Activated CD4-positive, alpha-beta T cell treated with anti-CD3 and anti-CD28 coated beads, Interleukin-2, Interleukin-4, amounts not matched to agents 100 ng/mL and 50 ng/mL, durations not matched to agents 16 hours and 8 hours (primary cell): Measurements from ENCODE around the gene FOXP4.
A peak's percentile ranks its signal among the peaks of the same experiment; 100 is the strongest.
"Not testable (repeated sequence)": the region's sequence is repeated elsewhere in the genome, so short reads cannot be mapped to it uniquely, and the experiment has no call there.

Source experiments
- DNase-seq: peaks from one replicate; pipeline ENCODE4 v3.0.0-alpha.2; 2020; ENCODE audit warnings: low spot score

FOXP4 gene

DNA sequence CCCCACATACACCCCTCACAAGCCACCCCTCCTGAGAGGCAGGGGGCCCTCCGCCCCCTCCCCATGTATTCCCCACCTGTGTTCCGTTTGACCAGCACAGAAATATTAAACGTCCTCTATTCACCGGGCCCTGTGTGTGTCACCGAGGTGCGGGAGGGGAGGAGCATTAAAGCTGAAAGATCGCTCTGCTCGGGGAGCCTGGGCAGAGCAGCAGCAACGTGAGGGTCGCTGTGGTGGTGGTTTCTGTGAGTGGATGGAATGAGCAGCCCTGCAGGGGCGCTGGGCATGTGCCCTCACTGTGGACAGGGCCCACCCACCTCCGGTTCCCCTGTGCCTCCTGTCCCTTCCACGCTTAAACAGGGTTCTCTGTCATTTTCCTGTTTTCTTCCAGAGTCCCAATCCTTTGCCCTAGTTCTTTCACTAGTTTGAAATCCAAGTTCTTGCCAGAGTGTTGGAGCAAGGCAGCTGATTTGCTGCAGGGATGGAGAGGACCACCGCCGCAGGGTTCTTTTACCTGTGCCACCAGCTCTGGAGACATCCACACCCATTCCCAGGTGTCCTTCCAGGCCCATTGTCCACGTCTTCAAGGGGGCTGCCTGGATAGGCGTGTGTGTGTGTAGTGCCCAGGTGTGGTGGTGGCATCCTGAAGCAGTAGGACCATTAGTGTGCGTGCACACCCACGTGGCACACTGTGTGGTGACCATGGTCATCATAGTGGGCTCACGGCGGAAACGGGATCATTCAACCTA is 54.5 kb downstream of the FOXP4 start:
- no peak for DNase-seq

DNA sequence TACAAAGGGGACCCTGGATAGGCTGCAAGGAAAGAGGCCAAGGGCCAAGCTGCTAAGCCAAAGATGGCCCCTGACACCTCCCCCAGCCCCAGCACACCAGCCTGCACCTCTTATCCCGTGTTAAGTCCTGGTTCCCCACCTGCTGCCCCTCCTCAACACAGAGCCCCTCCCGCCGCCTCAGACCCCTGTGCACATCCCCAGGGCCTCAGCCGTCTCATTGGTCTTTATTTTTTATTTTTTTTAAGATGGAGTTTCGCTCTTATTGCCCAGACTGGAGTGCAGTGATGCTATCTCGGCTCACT is 55.0 kb downstream of the FOXP4 start:
- no peak for DNase-seq

GRCh38 chr6:41602422-41602743 is 56.2 kb downstream of the FOXP4 start:
- DNase-seq = no peak

- DNase-seq = peak; percentile 83
Measured at GRCh38 chr6:41602864-41603608, 56.9 kb downstream of the FOXP4 start.

DNA sequence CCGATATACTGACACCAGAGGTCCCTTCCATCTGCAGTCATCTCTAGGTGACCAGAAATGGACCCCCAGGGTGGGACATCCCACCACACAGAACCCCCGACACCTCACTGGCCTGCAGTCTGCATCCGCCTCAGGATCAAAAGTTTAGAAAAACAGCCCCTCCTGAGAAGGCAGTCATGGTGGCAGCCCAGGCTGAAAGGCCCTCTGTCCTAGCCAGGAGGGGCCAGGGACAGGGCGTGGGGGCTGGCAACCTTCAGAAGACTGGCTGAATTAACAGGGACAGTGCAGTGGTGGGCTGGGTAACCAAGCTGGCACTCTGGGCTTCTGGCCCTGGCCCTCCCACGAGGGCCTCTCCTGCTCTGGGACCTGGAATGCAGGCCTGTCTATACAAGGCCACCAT is 57.8 kb downstream of the FOXP4 start:
- DNase-seq = no peak

- no peak for DNase-seq
Measured at GRCh38 chr6:41605649-41606048, 59.5 kb downstream of the FOXP4 start.

DNA sequence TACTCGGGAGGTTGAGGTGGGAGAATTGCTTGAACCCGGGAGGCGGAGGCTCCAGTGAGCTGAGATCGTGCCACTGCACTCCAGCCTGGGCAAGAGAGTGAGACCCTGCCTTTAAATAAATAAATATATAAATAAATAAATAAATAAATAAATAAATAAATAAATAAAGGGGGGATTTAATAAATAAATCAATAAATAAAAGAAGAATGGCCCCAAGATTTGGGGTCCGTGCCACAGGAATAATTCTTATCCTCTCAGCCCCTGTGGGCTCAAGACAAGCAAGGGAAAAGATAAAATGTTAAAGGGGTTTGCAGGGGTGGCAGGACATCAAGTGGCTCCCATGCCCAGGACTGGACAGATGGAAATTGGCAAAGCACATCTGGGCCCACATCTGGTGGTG is 60.9 kb downstream of the FOXP4 start:
- DNase-seq = no peak

GRCh38 chr6:41607736-41608135 is 61.6 kb downstream of the FOXP4 start:
- no peak for DNase-seq

DNA sequence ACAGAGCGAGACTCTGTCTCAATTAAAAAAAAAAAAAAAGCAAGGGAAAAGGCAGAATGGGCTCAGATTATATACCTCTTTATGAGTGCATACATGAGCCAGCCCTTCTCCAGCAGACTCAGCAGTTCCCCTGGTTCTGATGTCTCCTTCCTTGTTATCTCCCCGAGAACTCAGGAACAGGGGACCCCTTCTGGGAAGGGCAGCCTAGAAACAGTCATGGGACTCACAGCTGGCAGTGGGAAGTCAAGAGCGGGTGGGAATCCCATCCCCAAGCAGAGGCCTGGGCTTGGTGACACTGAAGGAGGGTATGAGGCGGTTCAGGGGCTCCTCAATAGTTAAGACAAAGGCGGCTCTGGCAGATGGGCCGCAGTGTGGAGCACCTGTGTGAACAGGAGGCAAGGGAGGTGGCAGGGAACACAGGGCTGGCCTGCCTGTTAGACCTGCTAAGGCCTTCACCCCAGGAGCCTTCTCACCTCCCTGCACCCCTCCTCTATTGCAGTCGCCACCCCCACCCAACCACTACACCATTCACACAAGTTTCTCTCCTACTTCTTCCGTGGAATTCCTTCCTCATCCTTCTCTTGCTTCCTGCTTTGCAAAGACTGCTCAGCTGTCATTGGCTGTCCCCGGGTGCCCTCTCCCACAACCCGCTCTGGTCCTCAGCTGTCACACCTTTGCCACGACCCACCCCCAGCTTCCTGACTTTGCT is 62.4 kb downstream of the FOXP4 start:
- no peak for DNase-seq

GRCh38 chr6:41614715-41615114 is 68.5 kb downstream of the FOXP4 start:
- DNase-seq = no peak

- DNase-seq = no peak
Measured at GRCh38 chr6:41615311-41615710, 69.1 kb downstream of the FOXP4 start.

DNA sequence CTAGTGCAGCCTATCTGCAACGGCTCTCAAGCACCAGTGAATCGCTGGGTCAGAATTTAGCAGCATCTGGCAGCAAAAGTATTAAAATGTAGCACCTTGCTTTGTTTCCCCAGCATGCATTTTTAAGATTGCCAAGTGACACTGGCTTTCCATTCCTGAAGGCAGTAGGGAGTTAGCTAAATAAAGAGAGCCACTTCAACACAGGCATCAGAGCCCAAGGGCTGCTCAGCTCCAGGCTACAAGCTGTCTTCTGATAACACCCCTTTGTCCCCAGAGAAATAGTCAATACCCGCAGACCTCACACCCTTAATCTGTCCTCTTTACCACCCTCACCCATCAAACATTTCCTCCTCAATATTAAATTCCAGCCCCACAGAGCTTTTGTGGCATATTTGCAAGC is 72.4 kb downstream of the FOXP4 start:
- no peak for DNase-seq

- not testable (repeated sequence) for DNase-seq
Measured at GRCh38 chr6:41619193-41619592, 73.0 kb downstream of the FOXP4 start.

GRCh38 chr6:41621367-41621766 is 75.2 kb downstream of the FOXP4 start:
- no peak for DNase-seq

DNA sequence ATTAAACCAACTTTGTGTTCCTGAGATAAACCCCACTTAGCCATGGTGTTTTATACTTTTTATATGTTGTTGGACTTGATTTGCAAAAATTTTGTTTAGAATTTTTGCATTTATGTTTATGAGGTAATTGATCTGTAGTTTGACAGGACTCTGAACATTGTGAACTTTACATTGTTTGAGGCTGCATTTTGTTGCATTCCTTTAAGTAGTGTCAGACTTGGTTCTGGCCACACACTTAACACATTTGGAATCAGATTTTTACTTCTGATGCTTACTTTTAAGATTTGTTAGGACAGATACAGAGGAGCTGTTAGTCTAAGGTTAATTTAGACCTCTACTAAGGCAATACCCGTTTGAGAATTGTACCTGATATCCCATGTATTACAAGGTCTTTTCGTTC is 75.6 kb downstream of the FOXP4 start:
- no peak for DNase-seq

GRCh38 chr6:41622206-41622988 is 76.2 kb downstream of the FOXP4 start:
- DNase-seq = no peak

DNA sequence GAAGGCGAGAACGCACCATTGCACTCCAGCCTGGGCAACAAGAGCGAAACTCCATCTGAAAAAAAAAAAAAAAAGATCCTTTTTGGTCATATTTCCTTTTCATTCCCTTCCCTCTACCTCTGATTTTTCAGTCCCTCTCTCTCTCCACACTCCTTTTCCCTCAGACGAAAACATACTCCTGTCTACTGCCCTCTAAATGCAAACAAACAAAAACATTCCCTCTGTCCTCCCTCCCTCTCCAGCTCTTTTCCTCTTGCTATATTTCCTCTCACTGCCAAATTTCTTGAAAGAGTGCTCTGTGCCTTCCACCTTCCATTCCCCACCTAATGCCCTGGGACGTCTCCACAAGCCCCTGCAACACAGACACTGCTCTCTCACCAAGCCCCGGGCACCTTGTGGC is 77.1 kb downstream of the FOXP4 start:
- no peak for DNase-seq

- DNase-seq = no peak
Measured at GRCh38 chr6:41624621-41625380, 78.6 kb downstream of the FOXP4 start.

GRCh38 chr6:41625442-41625841 is 79.3 kb downstream of the FOXP4 start:
- no peak for DNase-seq

DNA sequence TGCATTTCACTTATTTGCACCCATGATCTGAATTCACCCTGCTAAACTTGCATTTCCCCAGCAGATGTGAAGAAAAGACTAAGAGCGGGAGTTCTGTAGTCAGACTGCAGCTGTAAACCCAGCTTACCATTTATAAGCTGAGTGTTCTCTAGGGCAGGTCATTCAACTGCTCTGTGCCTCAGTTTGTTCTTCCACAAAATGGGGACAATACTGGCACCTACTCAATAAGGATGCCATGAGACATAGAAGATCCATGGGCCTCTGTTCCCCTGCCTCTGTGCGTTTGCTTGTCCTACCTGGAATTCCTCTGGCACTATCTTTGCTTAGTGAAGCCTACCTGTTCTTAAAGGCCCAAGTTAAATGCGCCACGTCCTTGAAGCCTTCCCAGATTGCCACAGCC is 79.8 kb downstream of the FOXP4 start:
- no peak for DNase-seq

DNA sequence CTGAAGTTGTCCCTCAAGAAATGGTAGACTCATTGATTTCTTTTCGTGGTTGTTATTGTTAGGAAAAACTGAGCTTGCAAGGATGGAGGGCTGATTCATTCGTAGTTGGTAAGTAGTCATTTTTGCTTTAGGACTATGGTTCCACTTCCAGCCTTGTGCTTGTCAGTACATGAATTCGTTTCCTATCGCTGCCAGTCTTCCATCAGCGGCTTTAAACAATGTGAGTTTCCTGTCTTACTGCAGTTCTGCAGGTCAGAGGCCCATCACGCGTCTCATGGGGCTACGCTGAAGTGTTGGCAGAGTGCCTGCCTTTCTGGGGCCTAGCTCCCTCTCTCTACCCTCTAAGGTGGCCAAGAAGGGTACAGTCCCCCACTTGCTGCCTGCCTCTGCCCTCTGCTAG is 80.7 kb downstream of the FOXP4 start:
- no peak for DNase-seq

GRCh38 chr6:41629128-41629527 is 82.9 kb downstream of the FOXP4 start:
- DNase-seq = no peak
